Endothelial cell of umbilical vein (primary cell): ENCODE data around the gene SYNE1. TPM values are rescaled to one million over a fixed set of nuclear protein-coding genes. Genes with fewer than 3 reads are reported as not detected.
"Not testable (repeated sequence)": the region's sequence is repeated elsewhere in the genome, so short reads cannot be mapped to it uniquely, and the experiment has no call there.

ENCODE experiments used
- BruUV-seq: library from RNA; stranded (reverse); fragments of 400-500 nt; replicated peaks from 2 replicates; lab custom pipeline; 2021; lab: Mats Ljungman, UMichigan
- CTCF ChIA-PET: fragments of 300-600, 350-600 bp; sonication (Branson Sonifier 250); formaldehyde crosslinking; loops from one replicate; lab custom pipeline; 2021; ENCODE audit warnings: antibody characterized with exemption, inconsistent platforms; lab: Charles Lee
- POLR2A ChIA-PET: fragments of 300-600, 350-600 bp; sonication (Branson Sonifier 250); formaldehyde crosslinking; loops from one replicate; lab custom pipeline; 2021; ENCODE audit warnings: antibody characterized with exemption, inconsistent platforms; lab: Charles Lee
- DNase-seq: peaks from one replicate; pipeline ENCODE4 v3.0.0-alpha.2; 2011; ENCODE audit warnings: low read depth, low spot score
- FAIRE-seq: peaks from 2 replicates; lab custom pipeline; 2011; peaks lifted over from hg19 to GRCh38; lab: Jason Lieb, UNC
- H2AFZ ChIP-seq: 2 replicates; pipeline ENCODE4 v1.6.0; 2012; ENCODE audit warnings: low read depth, low read length, control low read depth, inconsistent platforms
- H3K27ac ChIP-seq: 2 replicates; pipeline ENCODE4 v1.5.1; 2011; ENCODE audit warnings: low read depth, mild to moderate bottlenecking, control low read depth, low read length, moderate library complexity; ENCODE audit not compliant: insufficient read depth
- H3K27me3 ChIP-seq, 2 experiments: 2 replicates each; pipeline versions ENCODE4 v1.6.0 to v1.6.1; 2011; ENCODE audit warnings: low read length in 2 of 2, mixed read lengths in 1 of 2; ENCODE audit not compliant: control insufficient read depth in 2 of 2, insufficient read depth in 2 of 2
- H3K36me3 ChIP-seq, 2 experiments: 2 replicates in 1 of 2; 3 replicates in 1 of 2; pipeline ENCODE4 v1.5.1; 2011; ENCODE audit warnings: low read length in 2 of 2, mild to moderate bottlenecking in 1 of 2, moderate library complexity in 1 of 2; ENCODE audit not compliant: control insufficient read depth in 2 of 2, insufficient read depth in 2 of 2; ENCODE audit errors: extremely low read depth in 1 of 2
- H3K4me1 ChIP-seq: 3 replicates; pipeline ENCODE4 v1.5.1; 2011; ENCODE audit warnings: mild to moderate bottlenecking, low read length; ENCODE audit not compliant: control insufficient read depth, insufficient read depth; ENCODE audit errors: extremely low read depth
- H3K4me2 ChIP-seq: 2 replicates; pipeline ENCODE4 v1.6.1; 2011; ENCODE audit warnings: low read length, control low read depth, mixed read lengths; ENCODE audit not compliant: insufficient read depth
- H3K4me3 ChIP-seq, 3 experiments: fragments of 200-600 bp in 1 of 3; sonication (generic), shearing (Covaris generic) in 1 of 3; replicated peaks in 1 of 3; 2 replicates each; pipeline ENCODE4 v1.5.1; 2011 to 2016; ENCODE audit warnings: control low read depth in 3 of 3, low read length in 3 of 3, mild to moderate bottlenecking in 2 of 3, inconsistent platforms in 1 of 3, low read depth in 1 of 3, moderate library complexity in 1 of 3; ENCODE audit not compliant: insufficient read depth in 1 of 3
- H3K79me2 ChIP-seq: 2 replicates; pipeline ENCODE4 v1.6.0; 2012; ENCODE audit warnings: low read length, inconsistent platforms; ENCODE audit not compliant: control insufficient read depth, insufficient read depth
- H3K9ac ChIP-seq: replicated peaks from 2 replicates; pipeline ENCODE3; 2011; ENCODE audit warnings: low read length, control low read depth; ENCODE audit not compliant: insufficient read depth; ENCODE audit errors: extremely low read depth
- H3K9me1 ChIP-seq: replicated peaks from 3 replicates; pipeline ENCODE4 v1.6.0; 2011; ENCODE audit warnings: mild to moderate bottlenecking, low read length; ENCODE audit not compliant: control insufficient read depth, insufficient read depth; ENCODE audit errors: extremely low read depth
- H3K9me3 ChIP-seq: replicated peaks from 2 replicates; pipeline ENCODE4 v1.5.1; 2012; ENCODE audit warnings: low read length, inconsistent platforms; ENCODE audit not compliant: control insufficient read depth, insufficient read depth
- H4K20me1 ChIP-seq: replicated peaks from 2 replicates; pipeline ENCODE3; 2011; ENCODE audit warnings: mild to moderate bottlenecking, low read length; ENCODE audit not compliant: control insufficient read depth, insufficient read depth; ENCODE audit errors: extremely low read depth
- JUN ChIP-seq: IDR thresholded peaks from 2 replicates; pipeline ENCODE4 v1.6.1; 2011; ENCODE audit warnings: borderline replicate concordance, low read depth; ENCODE audit not compliant: insufficient read length, insufficient read depth
- dilution Hi-C: fragments of 300-500 bp; cut with MboI; formaldehyde crosslinking; loops from one replicate; pipeline ENCODE4 v1.15.0; 2019; ENCODE audit warnings: low sequenced_read_pairs; ENCODE audit not compliant: extremely low pct_ligation_motif_present
- intact Hi-C: fragments of 100-400 bp; cut with micrococcal nuclease; formaldehyde crosslinking; loops from one replicate; pipeline ENCODE4 v1.10.0; 2022
- polyA plus RNA-seq, 4 experiments: library from polyadenylated mRNA; depleted of rRNA in 3 of 4; stranded (reverse) in 3 of 4; unstranded in 1 of 4; fragments of >200 nt; gene quantifications; 2 replicates each; pipeline versions ENCODE4 v1.2.1 to v1.2.3, GENCODE V29; 2011 to 2012; ENCODE audit warnings: missing spikeins in 1 of 4
- total RNA-seq: library from RNA; stranded (reverse); gene quantifications from 2 replicates; pipeline ENCODE4 v1.2.3, GENCODE V29; 2021

The SYNE1 gene
- total and polyA plus RNA-seq, 2 donors (not counting 3 experiments of a cell fraction or from before 2014, with no cell fraction given) = 26.5 to 52.3 TPM

- POLR2A ChIA-PET, CTCF ChIA-PET, H3K4me1 ChIP-seq, dilution Hi-C loops, H3K79me2 ChIP-seq, DNase-seq, H3K9me1 ChIP-seq, H3K27me3 ChIP-seq, H3K36me3 ChIP-seq, H3K4me2 ChIP-seq, FAIRE-seq, H2AFZ ChIP-seq, H3K4me3 ChIP-seq, H3K27ac ChIP-seq, H3K9me3 ChIP-seq, H4K20me1 ChIP-seq, H3K9ac ChIP-seq, intact Hi-C loops: not testable (repeated sequence)
- TSS peak; percentile 52 for BruUV-seq
Measured at GRCh38 chr6:152491501-152491900, 145.7 kb downstream of the SYNE1 start.

- BruUV-seq, H3K4me1 ChIP-seq, H3K4me2 ChIP-seq, H3K36me3 ChIP-seq, POLR2A ChIA-PET, H3K9me3 ChIP-seq, H3K27ac ChIP-seq, H3K4me3 ChIP-seq, H2AFZ ChIP-seq, dilution Hi-C loops, H3K9ac ChIP-seq, CTCF ChIA-PET, H4K20me1 ChIP-seq, H3K9me1 ChIP-seq, H3K27me3 ChIP-seq, intact Hi-C loops, FAIRE-seq, H3K79me2 ChIP-seq, DNase-seq: not testable (repeated sequence)
- peak; percentile 29 for TF ChIP-seq JUN
Measured at GRCh38 chr6:152490971-152491378, 146.2 kb downstream of the SYNE1 start.
